HG02981 (cell line): ENCODE data around the gene LCE3A.
"Not testable (repeated sequence)": the region's sequence is repeated elsewhere in the genome, so short reads cannot be mapped to it uniquely, and the experiment has no call there.

ENCODE experiments used
- ATAC-seq: cut with Tn5 transposase; IDR thresholded peaks from one replicate; pipeline ENCODE4 v1.9.1; 2021; ENCODE audit warnings: mild to moderate bottlenecking, moderate library complexity; ENCODE audit not compliant: unreplicated experiment

LCE3A gene, protein sequence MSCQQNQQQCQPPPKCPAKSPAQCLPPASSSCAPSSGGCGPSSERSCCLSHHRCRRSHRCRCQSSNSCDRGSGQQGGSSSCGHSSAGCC

DNA sequence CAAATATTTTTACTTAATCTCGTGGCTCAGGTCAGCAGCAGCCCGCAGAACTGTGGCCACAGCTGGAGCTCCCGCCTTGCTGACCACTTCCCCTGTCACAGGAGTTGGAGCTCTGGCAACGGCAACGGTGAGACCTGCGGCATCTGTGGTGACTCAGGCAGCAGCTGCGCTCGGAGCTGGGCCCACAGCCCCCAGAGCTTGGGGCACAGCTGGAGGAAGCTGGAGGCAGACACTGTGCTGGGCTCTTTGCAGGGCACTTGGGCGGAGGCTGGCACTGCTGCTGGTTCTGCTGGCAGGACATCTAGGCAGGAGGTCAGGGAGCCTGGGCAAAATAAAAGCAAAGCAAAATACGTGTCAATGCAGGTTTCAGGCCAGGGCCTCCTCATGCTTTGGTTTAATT is at the start of gene LCE3A:
LCE3A (minus strand) TSS at position 301 of the 400 bp plus-strand sequence; CDS start at position 301, 0 bp downstream.
- no peak for ATAC-seq

DNA sequence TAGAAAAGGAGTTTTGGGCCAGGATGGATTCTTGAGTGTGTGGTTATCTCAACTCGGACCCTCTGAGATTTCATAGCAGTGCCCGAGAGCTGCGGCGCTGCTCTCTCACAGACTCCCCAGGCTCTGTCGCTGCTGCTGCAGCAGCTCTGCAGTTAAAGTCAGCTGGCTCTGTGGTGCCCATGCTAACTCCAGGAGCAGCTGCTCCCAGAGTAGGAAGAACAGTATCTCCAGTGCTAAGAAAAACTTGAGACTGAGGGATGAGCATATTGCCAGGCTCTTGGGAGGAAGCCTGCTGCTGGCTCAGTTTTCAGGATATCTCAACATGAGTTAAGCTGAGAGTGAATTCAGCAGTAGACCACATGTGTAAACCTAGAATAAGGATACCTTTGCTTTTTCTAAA is 44.7 kb upstream of the LCE3A start:
- ATAC-seq, result no peak

DNA sequence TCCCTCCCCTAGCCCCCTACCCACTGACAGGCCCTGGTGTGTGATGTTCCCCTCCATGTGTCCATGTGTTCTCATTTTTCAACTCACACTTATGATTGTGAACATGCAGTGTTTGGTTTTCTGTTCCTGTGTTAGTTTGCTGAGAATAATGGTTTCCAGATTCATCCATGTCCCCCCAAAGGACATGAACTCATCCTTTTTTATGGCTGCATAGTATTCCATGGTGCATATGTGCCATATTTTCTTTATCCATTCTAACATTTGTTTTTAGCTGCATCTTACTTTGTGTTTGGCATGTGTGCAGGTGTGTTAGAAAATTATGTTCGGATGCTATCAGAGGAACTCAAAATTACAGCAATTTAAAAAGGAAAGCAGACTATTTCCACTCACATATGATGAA is 43.3 kb upstream of the LCE3A start:
- ATAC-seq, result not testable (repeated sequence)

DNA sequence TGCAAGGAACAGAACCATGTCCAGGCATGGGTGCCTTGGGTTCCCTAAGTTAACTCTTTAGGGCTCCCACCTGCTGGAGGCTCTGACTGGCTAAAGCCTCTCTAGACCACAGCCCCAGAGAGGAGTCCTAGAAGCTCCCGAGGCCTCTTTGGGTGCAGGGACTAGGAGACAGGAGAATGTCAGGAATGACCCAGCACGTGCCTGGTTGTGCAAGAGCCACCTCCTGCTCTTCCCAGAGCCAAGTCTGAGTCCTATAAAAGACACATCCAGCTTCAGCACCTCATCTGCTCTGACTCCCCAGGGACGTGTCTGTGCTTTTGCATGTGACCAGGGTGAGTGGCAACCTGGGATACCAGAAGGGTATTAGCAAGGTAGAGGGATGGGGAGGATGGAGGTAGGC is 40.2 kb upstream of the LCE3A start, which contains the start of gene LCE2D:
LCE2D (plus strand) TSS at position 283 of the 400 bp plus-strand sequence. CDS start 726 bp downstream, outside the sequence.
- ATAC-seq, result no peak

DNA sequence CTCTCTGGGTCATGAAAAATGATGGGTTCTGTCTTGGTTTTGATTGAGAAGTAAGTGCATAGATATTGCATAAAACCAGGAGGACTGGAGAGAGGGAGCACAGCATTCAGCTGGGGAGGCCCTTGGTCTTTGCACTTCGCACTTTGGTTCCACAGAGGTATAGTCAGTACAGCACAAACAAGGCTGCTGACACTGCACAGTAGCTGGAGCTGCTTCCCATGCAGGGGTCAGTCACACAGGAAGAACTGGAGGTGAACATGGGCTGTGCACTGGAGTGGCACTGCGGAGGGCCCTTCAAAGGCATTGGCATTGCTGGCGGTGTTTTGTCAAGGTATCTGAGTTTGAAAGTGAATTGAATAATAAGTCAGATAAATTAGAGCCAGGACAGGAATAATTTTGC is 35.7 kb upstream of the LCE3A start:
- no peak for ATAC-seq

DNA sequence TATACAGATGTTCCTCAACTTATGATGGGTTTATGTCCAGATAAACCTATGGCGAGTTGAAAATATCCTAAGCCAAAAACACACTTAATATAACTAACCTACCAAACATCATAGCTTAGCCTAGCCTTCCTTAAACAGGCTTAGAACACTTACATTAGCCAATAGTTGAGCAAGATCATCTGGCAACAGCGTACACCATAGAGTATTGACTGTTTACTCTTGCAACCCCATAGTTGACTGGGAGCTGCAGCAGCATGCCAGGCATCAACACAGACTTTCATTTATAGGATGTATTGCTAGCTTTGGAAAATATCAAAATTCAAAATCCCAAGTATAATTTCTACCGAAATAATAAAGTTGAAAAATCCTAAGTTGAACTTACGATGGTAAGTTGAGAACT is 34.8 kb upstream of the LCE3A start:
- ATAC-seq, result no peak

DNA sequence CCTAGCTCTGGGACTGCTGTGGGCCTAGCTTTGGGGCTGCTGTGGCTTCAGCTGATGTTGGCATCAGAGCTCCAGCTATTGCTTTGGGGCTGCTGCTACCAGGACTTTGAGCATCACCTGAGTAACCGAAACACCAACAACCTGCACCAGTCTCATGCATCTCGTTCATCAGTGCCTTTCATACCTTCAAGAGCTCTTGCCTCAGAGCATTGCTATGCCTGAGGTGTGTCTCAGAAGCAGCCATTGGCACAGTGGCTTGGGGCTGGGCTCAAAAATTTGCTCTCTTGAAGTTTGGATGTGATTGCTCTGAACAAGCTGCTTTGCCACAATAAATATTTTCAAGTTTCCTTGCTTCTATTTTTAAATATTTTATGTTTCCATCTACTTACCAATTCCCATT is 33.6 kb upstream of the LCE3A start:
- ATAC-seq, result no peak

DNA sequence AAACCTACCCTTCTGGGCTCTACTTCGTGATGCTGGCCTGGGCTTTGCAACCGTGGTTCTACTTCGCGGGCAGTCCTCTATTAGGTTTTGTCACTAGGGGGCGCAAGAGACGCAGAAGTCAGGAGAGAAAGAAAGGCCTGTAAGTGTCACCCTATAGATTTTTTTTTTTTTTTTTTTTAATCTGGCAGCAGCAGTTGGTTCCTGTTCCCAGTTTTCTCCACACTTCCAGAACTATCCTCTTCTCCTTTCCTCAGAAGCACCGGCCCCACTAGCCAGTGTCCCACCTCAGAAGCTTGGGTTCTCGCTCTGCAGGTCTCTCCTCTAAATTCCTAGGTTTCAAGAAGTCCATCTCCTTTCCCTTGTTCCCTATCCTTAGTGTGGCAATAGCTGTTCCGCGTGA is 31.2 kb upstream of the LCE3A start:
- ATAC-seq, result no peak

DNA sequence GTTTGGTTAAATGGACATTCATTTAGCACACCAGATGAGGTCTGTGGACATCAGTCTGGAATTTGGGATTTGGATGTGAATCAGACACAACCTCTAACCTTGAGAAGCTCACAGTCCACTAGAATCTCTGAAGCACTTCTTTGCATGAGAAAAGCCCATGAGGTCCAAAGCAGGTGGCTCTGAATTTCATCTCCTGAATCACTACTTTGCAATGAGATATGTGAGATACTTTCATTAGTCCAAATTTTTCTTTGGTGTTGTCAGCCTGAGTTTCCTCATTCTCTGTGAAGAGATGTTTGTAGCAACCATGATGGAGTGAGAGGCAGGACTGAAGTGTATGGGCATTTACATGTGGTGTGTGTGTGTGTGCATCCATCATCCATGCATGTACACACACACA is 23.8 kb upstream of the LCE3A start:
- ATAC-seq, result no peak

DNA sequence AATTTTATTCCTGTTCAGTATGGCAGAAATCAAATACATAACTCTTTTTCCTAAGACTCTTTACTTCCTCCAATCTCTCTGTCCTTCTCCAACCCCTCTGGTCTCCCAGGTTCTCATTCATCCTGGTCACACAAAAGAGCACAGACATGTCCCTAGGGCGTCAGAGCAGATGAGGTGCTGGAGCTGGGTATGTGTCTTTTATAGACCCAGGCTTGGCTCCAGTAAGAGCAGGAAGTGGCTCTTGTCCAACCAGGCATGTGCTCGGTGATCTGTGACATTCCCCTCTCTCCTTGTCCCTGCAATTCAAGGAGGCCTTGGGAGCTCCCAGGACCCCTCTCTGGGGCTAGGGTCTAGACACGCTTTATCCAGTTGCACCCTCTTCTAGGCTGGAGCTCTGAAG is 22.2 kb upstream of the LCE3A start:
- no peak for ATAC-seq

DNA sequence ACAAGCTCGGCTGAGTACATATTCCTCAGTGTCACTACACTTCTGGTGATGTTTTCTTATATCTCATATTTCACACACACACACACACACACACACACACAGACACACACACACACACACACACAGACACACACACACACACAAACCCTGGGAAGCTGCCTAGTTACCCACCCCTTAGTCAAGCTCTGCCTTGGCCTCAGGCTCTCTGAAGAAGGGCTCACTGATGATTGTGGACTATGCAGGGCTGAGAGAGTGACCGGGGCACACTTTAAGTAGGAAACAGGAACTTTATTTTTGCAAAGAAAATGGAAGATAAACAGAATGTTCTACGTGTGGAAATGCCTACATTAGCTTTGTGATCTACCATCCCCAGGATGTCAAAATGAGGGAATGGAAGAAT is 21.0 kb upstream of the LCE3A start:
- no peak for ATAC-seq

DNA sequence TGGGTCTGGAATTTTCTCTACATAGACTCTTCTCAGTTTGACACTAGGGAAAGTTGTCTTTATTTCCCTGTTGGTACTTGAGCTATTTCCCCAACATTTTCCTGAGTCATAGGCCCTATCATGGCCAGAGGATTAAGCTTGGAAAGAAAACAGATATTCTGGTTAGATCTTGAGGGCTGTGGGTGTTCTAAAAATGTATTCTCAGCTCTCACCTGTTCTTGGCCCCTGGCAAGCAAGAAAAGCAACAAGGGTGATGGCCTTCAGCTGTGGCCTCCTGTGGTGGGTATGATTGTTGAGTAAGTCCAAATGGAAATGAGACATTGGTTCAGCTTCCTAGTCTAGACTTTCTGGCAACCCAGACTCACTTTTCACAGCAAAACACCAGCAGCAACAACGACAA is 17.4 kb upstream of the LCE3A start:
- ATAC-seq, result no peak

DNA sequence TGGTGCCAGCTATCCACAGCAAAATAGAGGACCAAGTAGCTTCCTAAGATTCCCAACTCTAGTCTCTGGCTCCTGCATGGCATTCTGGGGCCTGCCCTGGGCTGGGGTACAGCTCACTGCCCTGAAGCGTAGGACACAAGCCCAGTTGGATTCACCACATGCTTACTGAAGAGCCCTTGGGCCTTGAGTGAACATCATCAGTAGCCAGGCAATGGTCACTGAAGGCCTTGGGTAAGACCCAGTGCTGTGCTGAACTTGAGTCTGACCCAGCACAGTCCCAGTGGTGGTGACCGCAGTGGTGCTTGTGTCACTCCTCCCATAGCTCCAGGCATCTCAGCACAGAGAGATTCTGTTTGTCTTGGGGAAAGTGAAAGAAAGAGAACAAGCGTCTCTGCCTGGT is 7.7 kb upstream of the LCE3A start:
- no peak for ATAC-seq

DNA sequence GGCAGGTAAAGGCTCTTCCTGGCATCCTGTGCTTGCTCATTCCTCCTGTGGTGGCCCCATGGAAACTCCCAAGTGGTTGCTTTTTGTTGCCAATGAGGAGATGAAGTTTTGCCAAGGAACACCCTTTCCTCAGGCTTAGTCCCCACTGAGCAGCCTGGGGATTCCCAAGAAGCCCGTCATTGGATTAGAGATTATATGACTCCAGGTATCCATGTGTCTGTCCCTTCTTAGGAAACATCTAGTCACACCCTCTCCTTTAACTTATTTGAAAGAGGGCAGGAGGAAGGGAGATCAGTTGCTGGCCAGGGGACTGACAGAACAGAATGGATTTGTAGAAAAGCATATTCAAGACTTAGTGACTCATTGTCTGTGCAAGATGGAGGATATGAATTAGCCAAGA is 3.8 kb upstream of the LCE3A start:
- ATAC-seq, result no peak

DNA sequence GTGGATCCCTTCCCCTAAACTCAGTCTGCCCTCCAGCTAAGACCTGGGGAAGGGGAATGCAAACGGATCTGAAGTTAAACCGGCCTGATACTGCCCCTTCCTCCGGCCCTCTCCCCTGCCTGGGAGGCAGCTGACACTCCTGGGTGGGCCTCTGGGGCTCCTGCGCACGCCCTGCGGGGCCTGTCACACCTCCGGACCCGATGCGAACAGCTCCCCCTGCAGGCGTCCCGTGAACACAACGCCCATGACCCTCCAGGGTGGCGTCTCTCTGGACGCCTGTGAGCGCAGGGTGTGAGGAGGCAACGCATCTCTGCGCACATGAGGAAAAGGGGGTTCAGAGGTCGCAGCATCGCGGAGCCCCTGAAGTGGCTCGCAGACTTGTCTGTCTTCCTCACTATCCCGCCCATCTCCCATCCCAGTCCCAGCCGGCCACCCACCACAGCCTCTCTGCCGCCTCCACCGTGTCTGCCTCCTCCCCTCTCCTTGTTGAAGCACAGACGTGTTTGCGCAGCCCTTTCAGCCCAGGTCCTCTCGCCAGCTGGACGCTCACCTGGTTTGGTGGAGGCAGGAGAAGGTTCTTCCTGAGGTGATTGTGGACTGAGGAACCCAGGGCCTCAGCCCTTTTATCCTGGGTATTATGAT is 421 bp upstream of the LCE3A start:
- ATAC-seq, result no peak

DNA sequence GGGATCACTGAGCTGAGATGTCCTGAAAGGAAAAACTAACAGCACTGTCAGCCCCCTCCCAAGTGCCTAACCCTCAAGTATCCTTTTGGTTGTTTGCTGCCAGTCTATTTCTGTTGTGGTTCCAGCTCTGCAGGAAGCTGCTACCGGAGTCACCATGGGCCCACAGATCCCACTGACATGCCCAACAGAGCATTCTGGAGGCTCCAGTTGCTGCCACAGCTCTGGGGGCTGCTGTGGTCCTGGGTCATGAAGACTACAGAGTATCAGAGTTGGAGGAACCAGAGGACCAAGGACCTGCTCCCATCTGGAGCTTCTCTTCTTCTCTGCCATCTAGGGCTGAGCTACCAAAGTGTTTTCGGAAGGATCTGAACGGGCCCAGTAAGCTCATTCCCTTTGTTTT is 910 bp downstream of the LCE3A start:
- ATAC-seq, result no peak

DNA sequence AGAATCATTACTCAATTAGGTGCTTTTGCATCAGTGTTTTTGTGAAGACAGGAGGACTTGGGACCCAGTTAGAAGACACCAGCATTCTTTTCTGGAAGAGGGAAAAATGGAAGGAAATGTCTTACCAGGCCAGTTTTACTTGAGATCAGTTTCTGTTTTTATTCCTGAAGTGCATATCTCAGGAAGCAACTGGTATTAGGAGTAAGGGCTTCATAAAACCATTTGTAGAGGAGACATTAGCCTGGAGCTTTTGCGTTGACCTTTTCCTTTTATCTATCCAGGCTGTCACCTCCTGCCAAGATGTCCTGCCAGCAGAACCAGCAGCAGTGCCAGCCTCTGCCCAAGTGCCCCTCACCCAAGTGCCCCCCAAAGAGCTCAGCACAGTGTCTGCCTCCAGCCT is 9.4 kb downstream of the LCE3A start, which contains the start of gene LCE3B:
LCE3B (plus strand) TSS at position 301 of the 400 bp plus-strand sequence; CDS start at position 301, 0 bp downstream.
- no peak for ATAC-seq

DNA sequence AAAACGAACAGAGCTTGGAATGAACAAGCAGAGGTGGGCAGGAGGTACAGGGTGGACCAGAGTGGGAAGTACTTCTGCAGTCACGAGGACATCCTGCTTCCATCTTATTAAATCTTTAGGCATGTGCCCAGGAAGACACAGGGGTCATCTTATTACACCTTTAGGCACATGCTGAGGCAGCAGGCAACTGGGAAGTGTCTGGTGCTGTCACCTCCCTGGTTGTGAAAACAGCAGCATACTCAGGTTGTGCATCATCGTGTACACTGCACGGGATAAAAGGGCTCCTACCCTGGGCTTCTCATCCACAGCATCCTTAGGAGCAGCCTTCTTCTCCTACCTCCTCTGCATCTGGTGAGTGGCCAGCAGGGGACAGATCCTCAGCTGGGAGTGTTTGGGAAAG is 23.0 kb downstream of the LCE3A start, which contains the start of gene LCE3C:
LCE3C (plus strand) TSS at position 301 of the 400 bp plus-strand sequence. CDS start 498 bp downstream, outside the sequence.
- ATAC-seq, result no peak

DNA sequence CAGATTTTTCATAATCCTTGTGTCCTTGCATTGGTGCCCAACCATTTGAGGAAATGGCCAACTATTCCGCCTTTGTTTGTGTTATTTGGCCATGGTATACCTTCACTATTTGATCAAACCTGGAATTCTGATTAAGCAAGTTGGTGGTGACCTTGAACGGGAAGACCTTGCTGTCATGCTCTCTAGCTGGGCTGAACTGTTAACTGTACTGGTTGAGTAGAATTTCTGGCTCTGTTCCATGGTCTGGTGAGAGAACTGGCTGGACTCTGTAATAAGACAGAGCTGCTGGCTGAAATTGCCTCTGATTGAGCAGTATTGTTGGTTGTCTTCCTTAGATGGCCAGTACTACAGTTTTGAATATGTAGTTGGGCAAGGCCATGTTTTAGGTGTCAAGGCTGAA is 25.9 kb downstream of the LCE3A start:
- no peak for ATAC-seq

DNA sequence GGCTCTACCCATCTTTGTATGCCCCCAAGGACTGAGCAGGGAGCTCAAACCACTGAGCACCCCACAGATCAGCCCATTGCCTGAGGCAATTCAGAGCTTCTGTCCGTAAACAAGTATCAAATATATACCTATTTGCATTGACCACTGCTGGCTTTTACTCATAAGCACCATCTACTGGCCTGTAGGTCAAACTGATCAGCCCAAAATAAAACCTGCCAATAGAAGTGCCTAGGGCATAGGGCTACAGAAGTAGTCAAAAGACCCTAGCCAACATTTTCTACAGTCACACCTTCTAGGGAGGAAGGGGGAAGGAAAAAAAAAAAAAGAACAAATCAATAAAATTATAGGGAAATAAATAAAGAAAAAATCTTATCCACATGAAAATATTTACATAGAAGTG is 37.3 kb downstream of the LCE3A start:
- no peak for ATAC-seq

DNA sequence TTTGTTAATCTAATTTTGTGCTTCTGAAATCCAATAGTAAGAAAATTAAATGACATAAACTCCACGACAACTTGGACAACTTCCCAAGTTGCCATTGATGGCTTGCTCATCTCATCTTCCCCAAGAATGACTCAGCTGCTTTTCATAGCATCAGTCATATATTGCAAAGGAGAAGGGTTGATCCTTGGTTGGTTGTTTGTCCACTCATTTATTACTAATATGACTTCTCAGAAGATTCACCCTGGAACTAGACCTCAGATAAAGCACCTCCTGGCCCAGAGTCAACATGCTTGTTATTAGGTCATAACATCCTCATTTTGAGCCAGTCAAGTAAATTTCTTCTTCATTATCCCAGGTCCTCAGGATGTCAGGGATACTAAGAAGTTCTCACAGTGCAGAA is 40.3 kb downstream of the LCE3A start:
- no peak for ATAC-seq

DNA sequence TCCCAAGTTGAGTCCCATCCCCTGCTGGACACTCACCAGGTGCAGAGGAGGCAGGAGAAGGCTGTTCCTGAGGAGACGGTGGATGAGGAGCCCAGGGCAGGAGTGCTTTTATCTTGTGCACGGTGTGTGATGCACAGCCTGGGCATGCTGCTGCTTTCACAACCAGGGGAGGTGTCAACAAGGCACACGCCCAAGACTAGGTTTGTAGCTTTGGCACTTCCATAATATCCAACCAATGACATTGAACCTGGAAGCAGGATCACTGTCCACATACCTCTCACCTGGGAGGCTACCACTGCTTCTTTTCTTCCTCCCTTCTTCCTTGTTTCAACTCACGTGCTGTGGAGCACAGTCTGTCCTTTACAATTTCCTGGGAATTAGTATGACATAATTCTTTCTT is 42.5 kb downstream of the LCE3A start, which contains the start of gene LCE3D:
LCE3D (minus strand) TSS at position 84 of the 400 bp plus-strand sequence. CDS start 580 bp downstream, outside the sequence.
- no peak for ATAC-seq

DNA sequence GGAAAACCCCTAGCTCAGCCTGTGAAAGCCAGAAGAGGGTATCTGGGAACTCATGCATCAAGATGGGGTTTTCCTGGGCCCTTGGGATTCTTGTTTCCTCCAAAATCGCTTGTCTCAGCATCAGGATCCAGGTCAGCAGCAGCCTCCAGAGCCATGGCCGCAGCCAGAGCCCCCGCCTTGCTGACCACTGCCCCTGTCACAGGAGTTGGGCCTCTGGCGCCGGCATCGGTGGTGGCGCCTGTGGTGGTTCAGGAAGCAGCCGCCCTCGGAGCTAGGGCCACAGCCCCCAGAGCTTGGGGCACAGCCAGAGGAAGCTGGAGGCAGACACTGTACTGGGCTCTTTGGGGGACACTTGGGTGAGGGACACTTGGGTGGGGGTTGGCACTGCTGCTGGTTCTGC is 43.4 kb downstream of the LCE3A start:
- ATAC-seq, result not testable (repeated sequence)
